HepG2 (cell line): ENCODE data around the gene ACAT2. TPM values are rescaled to one million over a fixed set of nuclear protein-coding genes. Genes with fewer than 3 reads are reported as not detected.

Experiments used
- ATAD3A ChIP-seq: sonication (generic); formaldehyde crosslinking; IDR thresholded peaks from 2 replicates; pipeline ENCODE4 v1.4.0; 2020; ENCODE audit warnings: missing genetic modification reagents
- CHD2 ChIP-seq: IDR thresholded peaks from 2 replicates; pipeline ENCODE4 v1.6.1; 2011; ENCODE audit warnings: low read depth, low read length, improper control_type of control experiment
- GFI1 ChIP-seq: sonication (generic); formaldehyde crosslinking; IDR thresholded peaks from 2 replicates; pipeline ENCODE4 v1.5.0; 2020; ENCODE audit warnings: missing genetic modification reagents, mild to moderate bottlenecking, borderline replicate concordance
- HCFC1 ChIP-seq: fragments of 150-350 bp; IDR thresholded peaks from 2 replicates; pipeline ENCODE4 v1.6.1; 2014; ENCODE audit warnings: low read depth, low read length
- MIXL1 ChIP-seq: IDR thresholded peaks from 2 replicates; pipeline ENCODE4 v1.6.1; 2016
- MTF1 ChIP-seq: sonication (generic); formaldehyde crosslinking; IDR thresholded peaks from 2 replicates; pipeline ENCODE4 v1.5.0; 2020; ENCODE audit warnings: missing genetic modification reagents
- NCOA2 ChIP-seq: sonication (generic); formaldehyde crosslinking; IDR thresholded peaks from 2 replicates; pipeline ENCODE4 v1.8.0; 2022; ENCODE audit warnings: inconsistent platforms
- RFX1 ChIP-seq: fragments of 450-650 bp; IDR thresholded peaks from 2 replicates; pipeline ENCODE4 v1.6.1; 2017
- TCF12 ChIP-seq, 2 experiments: fragments of 450-650 bp in 1 of 2; sonication (generic) in 1 of 2; formaldehyde crosslinking in 1 of 2; IDR thresholded peaks; 2 replicates each; pipeline versions ENCODE4 v1.6.1 to v1.8.0; 2017 to 2022; ENCODE audit warnings: antibody characterized with exemption in 1 of 2, mild to moderate bottlenecking in 1 of 2, missing genetic modification reagents in 1 of 2, moderate library complexity in 1 of 2
- ZNF230 ChIP-seq: sonication (generic); formaldehyde crosslinking; IDR thresholded peaks from 2 replicates; pipeline ENCODE4 v1.4.0; 2020; ENCODE audit warnings: mild to moderate bottlenecking, missing genetic modification reagents
- ZNF382 ChIP-seq: sonication (generic); formaldehyde crosslinking; IDR thresholded peaks from 2 replicates; pipeline ENCODE4 v1.5.0; 2020; ENCODE audit warnings: missing genetic modification reagents, mild to moderate bottlenecking, borderline replicate concordance
- ZNF883 ChIP-seq: sonication (generic); formaldehyde crosslinking; IDR thresholded peaks from 2 replicates; pipeline ENCODE4 v1.5.1; 2020; ENCODE audit warnings: mild to moderate bottlenecking, missing genetic modification reagents; ENCODE audit errors: not compliant biosample characterization
- polyA plus RNA-seq, 8 experiments: library from polyadenylated mRNA; depleted of rRNA in 3 of 8; stranded (reverse) in 7 of 8; unstranded in 1 of 8; fragments of >200 nt; fragmentation: Illumina TruSeq in 4 of 8; extraction: Trizol in 4 of 8; gene quantifications; 2 replicates each; pipeline versions ENCODE4 v1.2.1 to v1.2.3, GENCODE V29; 2011 to 2016; ENCODE audit warnings: low read depth in 4 of 8, missing spikeins in 1 of 8, mixed read lengths in 1 of 8; ENCODE audit not compliant: insufficient read depth in 1 of 8
- total RNA-seq, 5 experiments: library from RNA; depleted of rRNA; stranded (reverse); fragments of >200 nt; fragmentation: Illumina TruSeq; extraction: Trizol; gene quantifications; 2 replicates each; pipeline ENCODE4 v1.2.3, GENCODE V29; 2016; ENCODE audit warnings: low read depth in 1 of 5
- TF ChIP-seq, protein P1 (sequence below): sonication (generic); formaldehyde crosslinking; IDR thresholded peaks from 2 replicates; pipeline ENCODE4 v1.9.0; 2021; ENCODE audit warnings: missing genetic modification reagents, borderline replicate concordance
- TF ChIP-seq, protein P2 (sequence below): sonication (generic); formaldehyde crosslinking; IDR thresholded peaks from 2 replicates; pipeline ENCODE4 v1.9.0; 2022; ENCODE audit warnings: missing genetic modification reagents, mild to moderate bottlenecking, borderline replicate concordance
- TF ChIP-seq, protein P3 (sequence below): IDR thresholded peaks from 2 replicates; pipeline ENCODE4 v1.6.1; 2016; ENCODE audit warnings: missing genetic modification reagents, missing compliant biosample characterization
- TF ChIP-seq, protein P4 (sequence below): sonication (generic); formaldehyde crosslinking; IDR thresholded peaks from 2 replicates; pipeline ENCODE4 v1.4.0; 2020; ENCODE audit warnings: mild to moderate bottlenecking, missing genetic modification reagents
- TF ChIP-seq, protein P5 (sequence below): sonication (generic); formaldehyde crosslinking; IDR thresholded peaks from 2 replicates; pipeline ENCODE4 v1.4.0; 2020; ENCODE audit warnings: missing genetic modification reagents

Gene ACAT2
- total and polyA plus RNA-seq, 2 of the 13 experiments (the other 11 are each of a cell fraction or from before 2014, with no cell fraction given) = 121 to 534 TPM

DNA sequence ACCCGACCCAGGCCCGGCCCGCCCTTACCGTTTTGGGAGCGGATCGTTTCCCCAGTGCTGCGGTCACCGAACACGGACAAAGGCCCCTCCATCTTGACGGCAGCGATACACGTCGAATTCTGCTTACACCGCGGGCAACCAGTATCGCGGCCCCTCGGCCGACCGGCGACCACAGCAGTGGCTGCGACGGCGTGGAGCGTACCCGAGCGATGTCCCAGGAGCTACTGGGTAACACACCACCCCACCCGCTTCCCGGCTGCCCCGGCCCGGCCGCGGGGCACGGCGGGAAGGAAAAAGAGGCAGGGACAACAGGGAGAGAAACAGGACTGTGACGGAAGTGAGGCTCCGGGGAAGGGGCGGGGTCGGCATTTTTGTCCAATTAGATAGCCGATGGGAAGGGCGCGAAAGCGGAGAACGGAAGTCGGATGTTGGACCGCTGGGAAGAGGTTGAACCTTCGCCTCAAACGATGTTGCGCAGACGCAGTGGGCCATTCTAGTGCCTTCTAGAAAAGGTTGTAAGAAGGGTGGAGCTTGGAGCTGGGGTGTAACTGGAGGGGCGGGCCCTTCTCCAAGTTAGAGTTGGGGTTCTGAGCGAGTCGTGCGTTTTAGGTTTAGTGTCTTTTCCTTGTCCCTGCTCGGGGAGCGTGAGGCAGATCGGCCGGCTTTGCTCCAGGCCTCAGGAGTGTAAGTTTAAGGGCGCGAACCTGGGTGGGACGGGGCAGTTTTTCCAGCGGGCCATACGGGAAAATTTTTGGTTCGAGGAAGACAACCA lies 27.7 kb downstream of the ACAT2 start, which contains the start of gene TCP1 (continued):
- TF ChIP-seq, protein P1, sequence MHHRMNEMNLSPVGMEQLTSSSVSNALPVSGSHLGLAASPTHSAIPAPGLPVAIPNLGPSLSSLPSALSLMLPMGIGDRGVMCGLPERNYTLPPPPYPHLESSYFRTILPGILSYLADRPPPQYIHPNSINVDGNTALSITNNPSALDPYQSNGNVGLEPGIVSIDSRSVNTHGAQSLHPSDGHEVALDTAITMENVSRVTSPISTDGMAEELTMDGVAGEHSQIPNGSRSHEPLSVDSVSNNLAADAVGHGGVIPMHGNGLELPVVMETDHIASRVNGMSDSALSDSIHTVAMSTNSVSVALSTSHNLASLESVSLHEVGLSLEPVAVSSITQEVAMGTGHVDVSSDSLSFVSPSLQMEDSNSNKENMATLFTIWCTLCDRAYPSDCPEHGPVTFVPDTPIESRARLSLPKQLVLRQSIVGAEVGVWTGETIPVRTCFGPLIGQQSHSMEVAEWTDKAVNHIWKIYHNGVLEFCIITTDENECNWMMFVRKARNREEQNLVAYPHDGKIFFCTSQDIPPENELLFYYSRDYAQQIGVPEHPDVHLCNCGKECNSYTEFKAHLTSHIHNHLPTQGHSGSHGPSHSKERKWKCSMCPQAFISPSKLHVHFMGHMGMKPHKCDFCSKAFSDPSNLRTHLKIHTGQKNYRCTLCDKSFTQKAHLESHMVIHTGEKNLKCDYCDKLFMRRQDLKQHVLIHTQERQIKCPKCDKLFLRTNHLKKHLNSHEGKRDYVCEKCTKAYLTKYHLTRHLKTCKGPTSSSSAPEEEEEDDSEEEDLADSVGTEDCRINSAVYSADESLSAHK (CRISPR knock-in tag) = no peak
- TF ChIP-seq TCF12 (IDR thresholded peaks at IDR 0.05) = no peak
- peak; percentile 79; the same call in 1 of the 2 replicates for TF ChIP-seq TCF12 (CRISPR knock-in tag; IDR thresholded peaks at IDR 0.05)
- TF ChIP-seq ZNF382 (CRISPR knock-in tag) = no peak
- peak; percentile 45; the same call in 1 of the 2 replicates for TF ChIP-seq CHD2
- TF ChIP-seq NCOA2 (CRISPR knock-in tag) = peak; percentile 69
- TF ChIP-seq, protein P2, sequence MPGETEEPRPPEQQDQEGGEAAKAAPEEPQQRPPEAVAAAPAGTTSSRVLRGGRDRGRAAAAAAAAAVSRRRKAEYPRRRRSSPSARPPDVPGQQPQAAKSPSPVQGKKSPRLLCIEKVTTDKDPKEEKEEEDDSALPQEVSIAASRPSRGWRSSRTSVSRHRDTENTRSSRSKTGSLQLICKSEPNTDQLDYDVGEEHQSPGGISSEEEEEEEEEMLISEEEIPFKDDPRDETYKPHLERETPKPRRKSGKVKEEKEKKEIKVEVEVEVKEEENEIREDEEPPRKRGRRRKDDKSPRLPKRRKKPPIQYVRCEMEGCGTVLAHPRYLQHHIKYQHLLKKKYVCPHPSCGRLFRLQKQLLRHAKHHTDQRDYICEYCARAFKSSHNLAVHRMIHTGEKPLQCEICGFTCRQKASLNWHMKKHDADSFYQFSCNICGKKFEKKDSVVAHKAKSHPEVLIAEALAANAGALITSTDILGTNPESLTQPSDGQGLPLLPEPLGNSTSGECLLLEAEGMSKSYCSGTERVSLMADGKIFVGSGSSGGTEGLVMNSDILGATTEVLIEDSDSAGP (CRISPR knock-in tag) = peak; percentile 81
- TF ChIP-seq, protein P3, sequence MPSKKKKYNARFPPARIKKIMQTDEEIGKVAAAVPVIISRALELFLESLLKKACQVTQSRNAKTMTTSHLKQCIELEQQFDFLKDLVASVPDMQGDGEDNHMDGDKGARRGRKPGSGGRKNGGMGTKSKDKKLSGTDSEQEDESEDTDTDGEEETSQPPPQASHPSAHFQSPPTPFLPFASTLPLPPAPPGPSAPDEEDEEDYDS = peak; percentile 85
- peak; percentile 50; the same call in 1 of the 2 replicates for TF ChIP-seq ZNF230 (CRISPR knock-in tag)
- TF ChIP-seq, protein P4, sequence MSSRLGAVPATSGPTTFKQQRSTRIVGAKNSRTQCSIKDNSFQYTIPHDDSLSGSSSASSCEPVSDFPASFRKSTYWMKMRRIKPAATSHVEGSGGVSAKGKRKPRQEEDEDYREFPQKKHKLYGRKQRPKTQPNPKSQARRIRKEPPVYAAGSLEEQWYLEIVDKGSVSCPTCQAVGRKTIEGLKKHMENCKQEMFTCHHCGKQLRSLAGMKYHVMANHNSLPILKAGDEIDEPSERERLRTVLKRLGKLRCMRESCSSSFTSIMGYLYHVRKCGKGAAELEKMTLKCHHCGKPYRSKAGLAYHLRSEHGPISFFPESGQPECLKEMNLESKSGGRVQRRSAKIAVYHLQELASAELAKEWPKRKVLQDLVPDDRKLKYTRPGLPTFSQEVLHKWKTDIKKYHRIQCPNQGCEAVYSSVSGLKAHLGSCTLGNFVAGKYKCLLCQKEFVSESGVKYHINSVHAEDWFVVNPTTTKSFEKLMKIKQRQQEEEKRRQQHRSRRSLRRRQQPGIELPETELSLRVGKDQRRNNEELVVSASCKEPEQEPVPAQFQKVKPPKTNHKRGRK = no peak
- peak; percentile 74; the same call in 1 of the 2 replicates for TF ChIP-seq GFI1 (CRISPR knock-in tag)
- peak; percentile 76 for TF ChIP-seq ZNF883 (CRISPR knock-in tag)
- TF ChIP-seq MTF1 = no peak; the same call in 1 of the 2 replicates
- TF ChIP-seq, protein P5, sequence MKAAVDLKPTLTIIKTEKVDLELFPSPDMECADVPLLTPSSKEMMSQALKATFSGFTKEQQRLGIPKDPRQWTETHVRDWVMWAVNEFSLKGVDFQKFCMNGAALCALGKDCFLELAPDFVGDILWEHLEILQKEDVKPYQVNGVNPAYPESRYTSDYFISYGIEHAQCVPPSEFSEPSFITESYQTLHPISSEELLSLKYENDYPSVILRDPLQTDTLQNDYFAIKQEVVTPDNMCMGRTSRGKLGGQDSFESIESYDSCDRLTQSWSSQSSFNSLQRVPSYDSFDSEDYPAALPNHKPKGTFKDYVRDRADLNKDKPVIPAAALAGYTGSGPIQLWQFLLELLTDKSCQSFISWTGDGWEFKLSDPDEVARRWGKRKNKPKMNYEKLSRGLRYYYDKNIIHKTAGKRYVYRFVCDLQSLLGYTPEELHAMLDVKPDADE (CRISPR knock-in tag) = no peak; the same call in 1 of the 2 replicates
- TF ChIP-seq ATAD3A (CRISPR knock-in tag) = no peak
- peak; percentile 82; the same call in 1 of the 2 replicates for TF ChIP-seq MIXL1
- TF ChIP-seq RFX1 = no peak
- TF ChIP-seq HCFC1 = peak; percentile 55; the same call in 1 of the 2 replicates
